ENCODE data around the gene CXXC5. TPM values are rescaled to one million over a fixed set of nuclear protein-coding genes. Genes with fewer than 3 reads are reported as not detected.

The CXXC5 gene
- total RNA-seq, 1 donor from 2014 or later, result 67.3 TPM

GRCh38 chr5:139636207-139636792 lies 11.8 kb upstream of the CXXC5 start:
- no peak for DNase-seq
- intact Hi-C loops (cut with DNase I), result loop anchor here (5.0 kb wide), 1 partner anchor 56 kb away; no protein-coding TSS in a partner anchor
- no peak for ATAC-seq (ENCODE audit: poor library complexity)

DNA sequence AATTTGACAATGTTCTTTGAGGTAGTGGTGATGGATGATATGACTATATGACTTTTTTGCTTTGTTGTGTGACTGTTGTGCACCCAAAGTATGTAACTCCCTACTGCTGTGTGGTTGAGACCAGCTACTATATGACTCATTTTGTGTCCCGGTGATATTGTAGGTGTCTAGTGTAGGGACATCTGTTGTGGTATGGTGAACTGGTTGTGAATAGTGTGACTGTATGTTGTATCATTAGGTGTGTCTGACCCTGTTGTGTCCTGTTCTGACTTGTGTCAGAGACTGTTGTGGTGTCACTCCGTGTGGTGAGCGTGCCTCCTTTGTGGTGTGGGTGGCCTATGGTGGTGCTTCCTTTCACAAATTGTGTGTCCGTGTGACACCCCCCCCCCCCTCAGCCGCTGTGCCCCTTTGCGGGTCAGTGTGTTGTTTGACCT lies 11.2 kb upstream of the CXXC5 start:
- DNase-seq (no peak), ATAC-seq (ENCODE audit: poor library complexity) (no peak)
- intact Hi-C loops (cut with DNase I), result loop anchor here (5.0 kb wide), 1 partner anchor 55 kb away; no protein-coding TSS in a partner anchor

DNA sequence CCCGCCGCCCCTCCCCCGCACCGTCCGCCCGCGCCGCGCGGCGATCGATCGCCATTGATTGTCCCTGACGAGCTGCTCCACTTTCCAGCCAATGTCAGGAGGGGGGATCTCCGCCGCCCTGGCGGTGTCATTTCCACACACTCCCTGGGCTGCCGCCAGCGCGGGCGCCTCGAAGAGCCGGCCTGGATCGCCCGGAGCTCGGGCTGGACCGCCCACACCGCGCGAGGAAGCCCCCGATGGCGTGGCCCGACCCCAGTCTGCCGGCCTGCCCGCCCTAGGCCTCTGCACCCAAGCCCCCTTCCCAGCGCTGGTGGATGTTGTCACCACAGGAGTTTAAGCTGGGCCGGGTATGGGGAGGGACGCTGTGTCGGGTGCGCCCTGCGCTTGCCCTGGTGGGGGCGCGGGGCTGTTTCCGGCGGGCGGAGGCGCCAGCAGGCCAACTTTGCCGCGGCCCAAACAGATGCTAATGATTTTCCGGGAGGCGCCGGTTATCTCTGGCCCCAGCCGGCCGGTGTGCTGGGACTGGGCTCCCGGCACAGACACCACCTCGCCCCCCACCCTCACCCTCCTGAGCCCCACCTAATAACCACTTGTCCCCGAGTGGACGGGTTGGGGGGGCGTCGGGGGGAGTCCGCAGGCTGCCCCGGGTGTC lies 10.6 kb upstream of the CXXC5 start:
- intact Hi-C loops (cut with DNase I), result loop anchor here (5.0 kb wide), 1 partner anchor 55 kb away; no protein-coding TSS in a partner anchor
- peak; percentile 87 for ATAC-seq (ENCODE audit: poor library complexity)
- peak; percentile 93 for DNase-seq

GRCh38 chr5:139638090-139638735 lies 9.9 kb upstream of the CXXC5 start:
- intact Hi-C loops (cut with DNase I), result loop anchor here (5.0 kb wide), 1 partner anchor 54 kb away; no protein-coding TSS in a partner anchor
- ATAC-seq (ENCODE audit: poor library complexity) (peak; percentile 84), DNase-seq (peak; percentile 92)

DNA sequence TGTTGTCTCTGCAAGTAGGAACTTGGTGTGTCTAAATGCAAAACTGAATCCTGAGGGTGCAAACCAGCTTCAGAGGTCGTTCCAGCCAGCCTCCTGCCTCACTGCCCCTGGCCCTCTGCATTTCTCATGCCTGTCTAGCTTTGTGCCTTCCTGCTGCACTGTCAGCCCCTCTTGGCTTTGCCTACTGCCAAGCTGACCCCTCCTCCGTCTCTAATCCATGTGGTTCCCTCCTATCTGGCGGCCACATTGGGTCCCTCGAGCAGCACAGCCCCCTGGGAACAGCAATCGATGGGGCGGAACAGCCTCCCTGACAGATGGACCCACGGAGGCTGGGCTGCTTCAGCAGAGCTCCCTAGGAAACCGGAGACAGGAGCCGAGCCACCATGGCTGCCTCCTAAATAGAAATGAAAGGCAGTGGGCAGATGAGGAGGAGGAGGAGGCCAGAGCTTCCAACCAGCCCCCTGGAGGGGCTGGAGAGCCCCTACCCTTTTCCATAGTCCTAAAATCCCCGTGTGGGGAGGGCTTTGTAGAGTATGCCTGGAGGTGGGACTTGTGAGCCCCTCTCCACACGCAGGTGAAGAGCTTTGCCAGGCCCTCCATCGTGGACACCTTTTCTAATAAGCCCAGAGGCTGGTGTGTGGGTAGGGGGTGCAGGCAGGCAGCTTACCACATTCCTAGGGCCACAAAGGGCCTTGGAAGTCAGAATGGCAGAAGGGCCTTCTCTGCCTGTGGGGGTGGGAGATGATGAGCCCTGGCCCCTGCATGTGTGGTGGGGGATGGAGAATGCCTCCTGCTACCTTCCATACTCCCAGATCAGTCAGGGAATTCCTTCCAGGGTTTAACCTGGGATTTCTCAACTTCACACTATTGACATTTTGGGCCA lies 9.2 kb upstream of the CXXC5 start:
- intact Hi-C loops (cut with DNase I), result loop anchor here (5.0 kb wide), 1 partner anchor 53 kb away; no protein-coding TSS in a partner anchor
- no peak for ATAC-seq (ENCODE audit: poor library complexity)
- no peak for DNase-seq

GRCh38 chr5:139639619-139640380 lies 8.3 kb upstream of the CXXC5 start:
- intact Hi-C loops (cut with DNase I), result loop anchor here (5.0 kb wide), 1 partner anchor 53 kb away; no protein-coding TSS in a partner anchor
- ATAC-seq (ENCODE audit: poor library complexity), result no peak
- no peak for DNase-seq

GRCh38 chr5:139640421-139641115 lies 7.6 kb upstream of the CXXC5 start:
- intact Hi-C loops (cut with DNase I), result no loop called here
- ATAC-seq (ENCODE audit: poor library complexity) (no peak), DNase-seq (no peak)

DNA sequence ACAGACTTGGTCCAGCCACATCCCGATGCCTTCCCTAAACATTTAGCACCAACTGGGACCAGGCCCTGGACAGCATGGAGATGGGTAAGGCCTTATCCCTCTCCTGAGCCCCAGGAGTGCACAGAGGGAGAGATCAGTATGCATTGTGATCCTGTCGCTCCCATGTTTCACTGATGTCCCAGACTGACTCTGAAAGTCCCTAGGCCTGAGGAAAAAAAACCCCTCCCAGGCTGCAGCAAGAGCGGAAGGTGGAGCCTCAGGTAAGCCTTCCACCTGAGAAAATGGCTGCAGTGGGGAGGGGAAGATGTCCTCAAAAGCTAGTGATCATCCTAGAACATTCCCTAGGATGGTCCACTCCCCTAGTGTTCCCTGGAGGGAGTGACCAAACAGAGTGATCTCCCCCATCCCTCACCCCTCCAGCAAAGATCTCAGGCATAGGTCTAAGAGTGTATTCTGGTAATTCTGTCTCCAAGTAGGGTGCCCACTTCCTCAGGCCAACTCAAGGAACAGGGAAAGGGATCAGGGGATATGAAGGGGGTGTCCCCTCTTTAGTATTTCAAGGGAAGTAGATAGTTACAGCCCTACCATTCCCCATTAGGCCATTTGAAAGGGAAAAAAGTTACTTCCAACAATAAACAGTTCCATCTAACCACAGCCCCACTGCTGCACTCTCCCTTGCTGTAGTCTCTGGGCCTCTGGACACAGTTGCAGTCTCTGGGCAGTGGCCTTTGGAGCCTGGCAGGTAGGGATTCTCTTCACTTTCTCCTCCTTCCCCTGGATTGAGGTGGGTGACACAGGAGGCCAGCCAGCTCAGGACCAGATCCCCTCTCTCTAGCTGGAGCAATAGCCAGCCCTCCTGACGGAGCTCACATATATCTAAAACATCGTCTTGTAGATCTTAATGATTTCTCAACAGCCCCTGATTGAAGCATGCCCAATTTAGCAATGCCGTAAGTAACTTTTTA lies 6.8 kb upstream of the CXXC5 start:
- no peak for ATAC-seq (ENCODE audit: poor library complexity)
- intact Hi-C loops (cut with DNase I), result no loop called here
- no peak for DNase-seq

- ATAC-seq (ENCODE audit: poor library complexity) (no peak), DNase-seq (no peak)
- intact Hi-C loops (cut with DNase I), result no loop called here
Measured at GRCh38 chr5:139642213-139642612, 5.9 kb upstream of the CXXC5 start.

DNA sequence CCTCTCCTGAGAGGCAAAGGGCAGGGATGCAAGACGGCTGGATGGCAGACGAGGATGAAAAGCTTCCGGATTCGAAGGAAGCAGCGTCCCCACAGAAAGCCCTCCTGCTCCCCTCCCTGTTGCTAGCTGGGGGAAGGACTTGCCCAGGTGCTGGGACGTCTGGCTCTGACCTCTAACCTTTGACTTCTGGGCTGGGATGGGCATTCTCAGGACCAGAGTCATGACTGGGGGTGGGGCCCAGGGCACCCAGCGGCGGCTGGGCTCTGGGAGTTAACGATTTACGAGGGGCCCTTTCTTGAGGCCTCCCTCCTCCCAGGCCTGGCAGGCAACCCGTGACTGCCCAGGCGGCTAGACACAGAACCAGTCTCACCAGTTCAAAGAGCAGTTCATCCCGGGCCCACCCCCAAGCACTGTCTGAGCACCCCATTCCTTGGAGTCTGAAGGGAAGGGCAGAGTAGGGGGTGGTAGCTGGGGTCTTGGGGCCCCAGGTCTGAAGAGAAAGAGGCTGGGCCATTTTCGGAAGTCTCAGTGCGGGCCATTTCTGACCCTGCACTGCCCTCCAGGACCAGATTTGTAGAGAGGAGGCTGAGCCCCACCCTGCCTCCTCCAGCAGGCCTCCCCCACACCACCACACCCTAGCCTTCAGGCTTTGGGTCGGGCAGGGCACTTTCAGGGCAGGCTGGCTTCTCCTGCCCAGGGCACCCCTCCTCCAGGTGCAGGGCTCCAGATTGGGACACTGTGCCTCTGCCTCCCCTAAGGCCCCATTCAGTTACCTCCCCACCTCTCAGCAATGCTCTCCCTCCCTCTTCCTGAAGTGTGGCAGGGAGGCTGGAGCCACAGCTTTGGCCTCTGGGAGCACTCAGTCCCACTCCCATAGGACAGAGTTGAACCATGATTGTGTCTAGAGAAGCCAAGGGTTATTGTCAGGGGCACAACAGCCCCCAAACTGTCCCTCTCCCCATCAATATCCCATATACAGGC lies 5.0 kb upstream of the CXXC5 start:
- intact Hi-C loops (cut with DNase I), result no loop called here
- DNase-seq (no peak), ATAC-seq (ENCODE audit: poor library complexity) (no peak)

GRCh38 chr5:139644001-139644456 lies 4.1 kb upstream of the CXXC5 start:
- ATAC-seq (ENCODE audit: poor library complexity) (no peak), DNase-seq (no peak)
- intact Hi-C loops (cut with DNase I), result no loop called here

GRCh38 chr5:139644646-139645429 lies 3.3 kb upstream of the CXXC5 start:
- intact Hi-C loops (cut with DNase I), result loop anchor here (5.0 kb wide), 1 partner anchor 37 kb away; no protein-coding TSS in a partner anchor
- DNase-seq (no peak), ATAC-seq (ENCODE audit: poor library complexity) (no peak)

DNA sequence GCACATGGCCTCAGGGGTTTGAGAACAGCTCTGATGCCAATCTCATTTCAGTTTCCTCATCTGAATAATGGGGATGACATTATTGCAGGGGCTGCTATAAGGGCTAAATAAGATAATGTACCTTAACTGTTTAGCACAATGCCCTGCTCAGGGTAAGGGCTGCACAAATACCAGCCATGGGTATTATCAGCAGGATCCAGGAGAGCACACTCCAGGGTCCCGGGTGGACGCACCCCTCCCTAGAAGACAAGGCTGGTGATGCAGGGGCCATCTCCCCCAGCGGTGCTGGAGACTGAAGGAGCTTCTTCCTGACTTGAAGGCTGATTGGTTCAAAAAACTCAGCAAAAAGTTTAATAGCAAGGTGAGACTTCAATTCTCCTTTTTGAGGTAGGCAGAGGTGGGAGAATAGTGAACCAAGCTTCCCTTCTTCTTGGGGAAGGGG lies 2.7 kb upstream of the CXXC5 start:
- intact Hi-C loops (cut with DNase I), result loop anchor here (5.0 kb wide), 1 partner anchor 37 kb away; no protein-coding TSS in a partner anchor
- DNase-seq (no peak), ATAC-seq (ENCODE audit: poor library complexity) (no peak)

DNA sequence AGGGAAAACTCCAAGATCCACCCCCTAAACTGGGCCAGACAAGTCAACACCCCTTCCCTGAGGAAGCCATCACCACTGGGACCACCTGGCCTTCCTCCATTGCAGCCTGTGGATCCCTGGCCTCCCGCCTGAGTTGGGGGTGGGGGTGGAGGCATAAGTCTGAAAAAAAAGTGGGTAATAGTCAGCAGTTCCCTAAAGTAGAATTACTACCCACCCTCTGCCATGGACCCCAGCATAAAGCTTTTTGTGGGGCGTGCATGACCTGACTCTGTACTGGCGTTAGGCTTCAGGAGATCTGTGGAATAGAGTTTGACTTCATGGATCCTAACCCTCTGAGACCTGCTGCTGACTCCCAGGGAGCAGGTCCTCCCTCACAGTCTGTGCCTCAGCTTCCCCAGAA lies 2.0 kb upstream of the CXXC5 start:
- intact Hi-C loops (cut with DNase I), result loop anchor here (5.0 kb wide), 1 partner anchor 36 kb away; no protein-coding TSS in a partner anchor
- no peak for ATAC-seq (ENCODE audit: poor library complexity)
- no peak for DNase-seq

All from Right ventricle myocardium superior (tissue), 1 donor.